ENCODE results near the gene NUP214. TPM values are rescaled to one million over a fixed set of nuclear protein-coding genes. Genes with fewer than 3 reads are reported as not detected.
"Not testable (repeated sequence)": the region's sequence is repeated elsewhere in the genome, so short reads cannot be mapped to it uniquely, and the experiment has no call there.

The NUP214 gene
- total RNA-seq, 1 donor from 2014 or later, result 24.7 TPM

GRCh38 chr9:131260751-131261452 lies 135.5 kb downstream of the NUP214 start:
- Histone ChIP-seq H3K9me3 (replicated peaks) (no peaks in the 10 kb centered on the region), H3K27ac (replicated peaks) (peak overlapping the region; percentile 28), H3K36me3 (peaks cover 44% of the 10 kb centered on the region), H3K4me1 (peaks cover 89% of the 10 kb centered on the region), H3K4me3 (no peak overlapping the region), H3K27me3 (ENCODE audit: low read depth) (no peaks in the 10 kb centered on the region)
- DNase-seq, result no peak
- no peak for TF ChIP-seq CTCF (IDR thresholded peaks at IDR 0.05; ENCODE audit: borderline replicate concordance)
- intact Hi-C loops (cut with micrococcal nuclease), result no loop called here

DNA sequence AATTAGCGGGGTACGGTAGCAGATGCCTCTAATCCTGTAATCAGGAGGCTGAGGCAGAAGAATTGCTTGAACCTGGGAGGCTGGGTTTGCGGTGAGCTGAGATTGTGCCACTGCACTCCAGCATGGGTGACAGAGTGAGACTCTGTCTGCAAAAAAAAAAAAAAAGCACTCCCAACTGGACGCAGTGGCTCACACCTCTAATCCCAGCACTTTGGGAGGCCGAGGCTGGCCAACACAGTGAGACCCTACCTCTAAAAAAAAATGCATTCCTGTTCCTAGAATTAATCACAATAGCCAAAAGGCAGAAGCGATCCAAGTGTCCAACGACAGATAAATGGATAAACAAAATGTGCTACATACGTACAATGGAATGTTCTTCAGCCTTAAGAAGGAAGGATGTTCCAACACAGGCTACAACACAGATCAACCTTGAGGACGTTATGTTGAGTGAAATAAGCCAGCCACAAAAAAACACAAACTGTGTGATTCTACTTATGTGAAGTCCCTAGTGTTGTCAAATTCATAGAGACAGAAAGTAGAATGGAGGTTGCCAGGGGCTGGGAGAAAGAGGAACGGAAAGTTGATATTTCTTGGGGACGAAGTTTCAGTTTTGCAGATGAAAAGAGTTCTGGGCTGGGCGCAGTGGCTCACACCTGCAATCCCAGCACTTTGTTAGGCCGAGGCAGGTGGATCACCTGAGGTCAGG lies 137.1 kb downstream of the NUP214 start:
- intact Hi-C loops (cut with micrococcal nuclease), result no loop called here
- Histone ChIP-seq H3K4me1 (peaks cover 91% of the 10 kb centered on the region), H3K9me3 (replicated peaks) (no peaks in the 10 kb centered on the region), H3K36me3 (peaks cover 44% of the 10 kb centered on the region), H3K4me3 (no peak overlapping the region), H3K27me3 (ENCODE audit: low read depth) (no peaks in the 10 kb centered on the region), H3K27ac (replicated peaks) (peak overlapping the region; percentile 36)
- no peak for TF ChIP-seq CTCF (IDR thresholded peaks at IDR 0.05; ENCODE audit: borderline replicate concordance)
- no peak for DNase-seq

- H3K9me3 ChIP-seq (replicated peaks); H3K27me3 ChIP-seq (ENCODE audit: low read depth); intact Hi-C loops (cut with micrococcal nuclease); H3K4me3 ChIP-seq; DNase-seq: not testable (repeated sequence)
- Histone ChIP-seq H3K36me3 (peaks cover 44% of the 10 kb centered on the region), H3K27ac (replicated peaks) (peak overlapping the region; percentile 36), H3K4me1 (peaks cover 91% of the 10 kb centered on the region)
Observed at GRCh38 chr9:131263033-131263343, 137.6 kb downstream of the NUP214 start.

GRCh38 chr9:131263701-131264100 lies 138.3 kb downstream of the NUP214 start:
- peaks cover 40% of the 10 kb centered on the region for H3K36me3 ChIP-seq
- no peak overlapping the region for H3K4me3 ChIP-seq
- H3K4me1 ChIP-seq, result peaks cover 91% of the 10 kb centered on the region
- intact Hi-C loops (cut with micrococcal nuclease), result no loop called here
- DNase-seq, result no peak
- TF ChIP-seq CTCF (IDR thresholded peaks at IDR 0.05; ENCODE audit: borderline replicate concordance), result no peak
- H3K27me3 ChIP-seq (ENCODE audit: low read depth), result no peaks in the 10 kb centered on the region
- H3K27ac ChIP-seq (replicated peaks), result peak overlapping the region; percentile 99
- H3K9me3 ChIP-seq (replicated peaks), result no peaks in the 10 kb centered on the region

GRCh38 chr9:131264231-131264630 lies 138.8 kb downstream of the NUP214 start:
- no peak for TF ChIP-seq CTCF (IDR thresholded peaks at IDR 0.05; ENCODE audit: borderline replicate concordance)
- DNase-seq, result no peak
- peak overlapping the region; percentile 99 for H3K27ac ChIP-seq (replicated peaks)
- peaks cover 35% of the 10 kb centered on the region for H3K36me3 ChIP-seq
- H3K27me3 ChIP-seq (ENCODE audit: low read depth), result no peaks in the 10 kb centered on the region
- H3K4me1 ChIP-seq, result peaks cover 91% of the 10 kb centered on the region
- intact Hi-C loops (cut with micrococcal nuclease), result no loop called here
- H3K4me3 ChIP-seq, result no peak overlapping the region
- no peaks in the 10 kb centered on the region for H3K9me3 ChIP-seq (replicated peaks)

Data from left ventricle myocardium inferior (tissue), 1 donor.